ENCODE measurements around the gene IFNA14.

GRCh38 chr9:21234153-21234687, 5.6 kb downstream of the IFNA14 start:
- TF ChIP-seq CTCF (IDR thresholded peaks at IDR 0.05; ENCODE audit: low read length) (no peak), EZH2 (IDR thresholded peaks at IDR 0.05; ENCODE audit: borderline replicate concordance, low read length) (no peak)

Measured in OCI-LY1 (cell line).